SH-SY5Y (cell line): ENCODE data around the gene SLC6A11.

ENCODE experiments used
- GATA2 ChIP-seq: IDR thresholded peaks from 2 replicates; pipeline ENCODE4 v1.6.1; 2011; ENCODE audit warnings: mild to moderate bottlenecking, low read depth, low read length
- GATA3 ChIP-seq: IDR thresholded peaks from 2 replicates; pipeline ENCODE4 v1.6.1; 2011; ENCODE audit warnings: low read depth, mild to moderate bottlenecking, low read length, moderate library complexity

GRCh38 chr3:10981031-10981430 lies 165.0 kb downstream of the SLC6A11 start:
- no peak for TF ChIP-seq GATA2
- no peak for TF ChIP-seq GATA3
